HEK293 (cell line): ENCODE results near the gene SPRY4.

ENCODE experiments used
- CTCF ChIA-PET: fragments of 350-600 bp; formaldehyde crosslinking; extraction: SDS; loops from one replicate; lab custom pipeline; 2021; ENCODE audit warnings: antibody characterized with exemption; lab: Yijun Ruan, JAX
- POLR2A ChIA-PET: fragments of 300-600 bp; formaldehyde crosslinking; extraction: SDS; loops from one replicate; lab custom pipeline; 2020; ENCODE audit warnings: antibody characterized with exemption, inconsistent platforms; lab: Yijun Ruan, JAX
- H3K27ac ChIP-seq: fragments of 200-500 bp; sonication (Bioruptor generic); 2 replicates; pipeline ENCODE4 v1.5.1; 2014; ENCODE audit warnings: low read depth, low read length, control low read depth, inconsistent platforms; ENCODE audit errors: extremely low read depth
- H3K36me3 ChIP-seq, 2 experiments: fragments of 200-500 bp in 1 of 2; sonication (Bioruptor generic) in 1 of 2; 1 replicate in 1 of 2; 2 replicates in 1 of 2; pipeline ENCODE4 v1.5.1; 2014 to 2017; ENCODE audit warnings: inconsistent platforms in 2 of 2, low read length in 2 of 2; ENCODE audit not compliant: control insufficient read depth in 2 of 2, insufficient read depth in 1 of 2
- H3K4me1 ChIP-seq: fragments of 200-500 bp; sonication (Bioruptor generic); 2 replicates; pipeline ENCODE4 v1.5.1; 2014; ENCODE audit warnings: mild to moderate bottlenecking, low read length, inconsistent platforms; ENCODE audit not compliant: control insufficient read depth, insufficient read depth
- H3K4me3 ChIP-seq: 2 replicates; pipeline ENCODE4 v1.5.1; 2011; ENCODE audit warnings: low read depth, mild to moderate bottlenecking, control low read depth, low read length, moderate library complexity
- H3K9me3 ChIP-seq: fragments of 200-500 bp; sonication (Bioruptor generic); 2 replicates; pipeline ENCODE4 v1.5.1; 2014; ENCODE audit warnings: low read depth, low read length, inconsistent platforms; ENCODE audit not compliant: control insufficient read depth, insufficient read depth
- EGR2 ChIP-seq: fragments of 450-650 bp; formaldehyde crosslinking; IDR thresholded peaks from 2 replicates; pipeline ENCODE4 v1.5.1; 2016; ENCODE audit warnings: low read depth, missing biosample characterization, missing genetic modification characterization
- HOXD13 ChIP-seq: sonication (generic); formaldehyde crosslinking; IDR thresholded peaks from 2 replicates; pipeline ENCODE4 v1.8.0; 2022; ENCODE audit warnings: missing genetic modification reagents, borderline replicate concordance
- REST ChIP-seq: fragments of 450-650 bp; formaldehyde crosslinking; IDR thresholded peaks from 2 replicates; pipeline ENCODE4 v1.5.1; 2016; ENCODE audit warnings: missing biosample characterization, missing genetic modification characterization
- TCF7L2 ChIP-seq: IDR thresholded peaks from 2 replicates; pipeline ENCODE4 v1.6.1; 2011; ENCODE audit warnings: low read depth, mild to moderate bottlenecking, inconsistent platforms, low read length, moderate library complexity, borderline replicate concordance
- ZBTB8A ChIP-seq: fragments of 450-650 bp; formaldehyde crosslinking; IDR thresholded peaks from 2 replicates; pipeline ENCODE4 v1.5.1; 2016; ENCODE audit warnings: missing biosample characterization, missing genetic modification characterization
- ZNF292 ChIP-seq: fragments of 450-650 bp; formaldehyde crosslinking; IDR thresholded peaks from 2 replicates; pipeline ENCODE4 v1.5.1; 2016; ENCODE audit warnings: low read depth, missing biosample characterization, missing genetic modification characterization, borderline replicate concordance
- ZNF350 ChIP-seq: fragments of 450-650 bp; formaldehyde crosslinking; IDR thresholded peaks from 2 replicates; pipeline ENCODE4 v1.5.0; 2017; ENCODE audit warnings: missing biosample characterization, mild to moderate bottlenecking, missing genetic modification characterization
- ZNF416 ChIP-seq: fragments of 450-650 bp; formaldehyde crosslinking; IDR thresholded peaks from 2 replicates; pipeline ENCODE4 v1.5.1; 2016; ENCODE audit warnings: missing biosample characterization, missing genetic modification characterization
- ZNF426 ChIP-seq: fragments of 450-650 bp; formaldehyde crosslinking; IDR thresholded peaks from 2 replicates; pipeline ENCODE4 v1.5.1; 2017; ENCODE audit warnings: missing biosample characterization, missing genetic modification characterization, mild to moderate bottlenecking, inconsistent platforms, moderate library complexity
- ZNF433 ChIP-seq: fragments of 450-650 bp; formaldehyde crosslinking; IDR thresholded peaks from 2 replicates; pipeline ENCODE4 v1.5.1; 2016; ENCODE audit warnings: missing biosample characterization, missing genetic modification characterization, low read depth
- ZNF510 ChIP-seq: fragments of 450-650 bp; formaldehyde crosslinking; IDR thresholded peaks from 2 replicates; pipeline ENCODE4 v1.5.1; 2018; ENCODE audit warnings: mild to moderate bottlenecking, missing genetic modification characterization, missing biosample characterization; ENCODE audit not compliant: insufficient replicate concordance
- ZNF768 ChIP-seq: fragments of 450-650 bp; formaldehyde crosslinking; IDR thresholded peaks from 2 replicates; pipeline ENCODE4 v1.5.1; 2018; ENCODE audit warnings: missing biosample characterization, mild to moderate bottlenecking, missing genetic modification characterization
- TF ChIP-seq, protein P1 (sequence below): fragments of 450-650 bp; formaldehyde crosslinking; conservative IDR thresholded peaks from 2 replicates; pipeline ENCODE4 v1.5.1; 2016; ENCODE audit warnings: low read depth, missing biosample characterization, missing genetic modification characterization
- TF ChIP-seq, protein P2 (sequence below): fragments of 450-650 bp; formaldehyde crosslinking; IDR thresholded peaks from 2 replicates; pipeline ENCODE4 v1.5.1; 2017; ENCODE audit warnings: missing biosample characterization, missing genetic modification characterization

The SPRY4 gene

GRCh38 chr5:142314109-142314508 lies 10.7 kb downstream of the SPRY4 start:
- CTCF ChIA-PET = interaction anchor here (0.6 kb wide), 1 partner anchor 101 kb away, joined by 3 read pairs; no protein-coding TSS in a partner anchor
- no peak for TF ChIP-seq ZNF416
- peak; percentile 92 for TF ChIP-seq REST
- TF ChIP-seq HOXD13 (CRISPR knock-in tag) = no peak

GRCh38 chr5:142313682-142314081 lies 11.1 kb downstream of the SPRY4 start:
- no peak overlapping the region for H3K27ac ChIP-seq
- H3K4me1 ChIP-seq = peaks cover 10% of the 10 kb centered on the region
- TF ChIP-seq ZNF510 (tag by site-specific recombination) = no peak
- no peak for TF ChIP-seq ZBTB8A
- TF ChIP-seq ZNF426 (tag by site-specific recombination) = no peak
- TF ChIP-seq ZNF292 (tag by site-specific recombination) = no peak
- TF ChIP-seq ZNF768 (tag by site-specific recombination) = no peak
- TF ChIP-seq, protein P1, sequence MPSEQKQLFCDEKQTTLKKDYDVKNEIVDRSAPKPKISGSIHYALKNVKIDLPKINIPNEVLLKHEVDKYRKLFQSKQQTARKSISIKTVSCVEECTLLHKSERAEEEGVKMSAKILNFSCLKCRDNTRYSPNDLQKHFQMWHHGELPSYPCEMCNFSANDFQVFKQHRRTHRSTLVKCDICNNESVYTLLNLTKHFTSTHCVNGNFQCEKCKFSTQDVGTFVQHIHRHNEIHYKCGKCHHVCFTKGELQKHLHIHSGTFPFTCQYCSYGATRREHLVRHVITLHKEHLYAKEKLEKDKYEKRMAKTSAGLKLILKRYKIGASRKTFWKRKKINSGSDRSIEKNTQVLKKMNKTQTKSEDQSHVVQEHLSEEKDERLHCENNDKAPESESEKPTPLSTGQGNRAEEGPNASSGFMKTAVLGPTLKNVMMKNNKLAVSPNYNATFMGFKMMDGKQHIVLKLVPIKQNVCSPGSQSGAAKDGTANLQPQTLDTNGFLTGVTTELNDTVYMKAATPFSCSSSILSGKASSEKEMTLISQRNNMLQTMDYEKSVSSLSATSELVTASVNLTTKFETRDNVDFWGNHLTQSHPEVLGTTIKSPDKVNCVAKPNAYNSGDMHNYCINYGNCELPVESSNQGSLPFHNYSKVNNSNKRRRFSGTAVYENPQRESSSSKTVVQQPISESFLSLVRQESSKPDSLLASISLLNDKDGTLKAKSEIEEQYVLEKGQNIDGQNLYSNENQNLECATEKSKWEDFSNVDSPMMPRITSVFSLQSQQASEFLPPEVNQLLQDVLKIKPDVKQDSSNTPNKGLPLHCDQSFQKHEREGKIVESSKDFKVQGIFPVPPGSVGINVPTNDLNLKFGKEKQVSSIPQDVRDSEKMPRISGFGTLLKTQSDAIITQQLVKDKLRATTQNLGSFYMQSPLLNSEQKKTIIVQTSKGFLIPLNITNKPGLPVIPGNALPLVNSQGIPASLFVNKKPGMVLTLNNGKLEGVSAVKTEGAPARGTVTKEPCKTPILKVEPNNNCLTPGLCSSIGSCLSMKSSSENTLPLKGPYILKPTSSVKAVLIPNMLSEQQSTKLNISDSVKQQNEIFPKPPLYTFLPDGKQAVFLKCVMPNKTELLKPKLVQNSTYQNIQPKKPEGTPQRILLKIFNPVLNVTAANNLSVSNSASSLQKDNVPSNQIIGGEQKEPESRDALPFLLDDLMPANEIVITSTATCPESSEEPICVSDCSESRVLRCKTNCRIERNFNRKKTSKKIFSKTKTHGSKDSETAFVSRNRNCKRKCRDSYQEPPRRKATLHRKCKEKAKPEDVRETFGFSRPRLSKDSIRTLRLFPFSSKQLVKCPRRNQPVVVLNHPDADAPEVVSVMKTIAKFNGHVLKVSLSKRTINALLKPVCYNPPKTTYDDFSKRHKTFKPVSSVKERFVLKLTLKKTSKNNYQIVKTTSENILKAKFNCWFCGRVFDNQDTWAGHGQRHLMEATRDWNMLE = no peak
- no peak for TF ChIP-seq ZNF433
- TF ChIP-seq, protein P2, sequence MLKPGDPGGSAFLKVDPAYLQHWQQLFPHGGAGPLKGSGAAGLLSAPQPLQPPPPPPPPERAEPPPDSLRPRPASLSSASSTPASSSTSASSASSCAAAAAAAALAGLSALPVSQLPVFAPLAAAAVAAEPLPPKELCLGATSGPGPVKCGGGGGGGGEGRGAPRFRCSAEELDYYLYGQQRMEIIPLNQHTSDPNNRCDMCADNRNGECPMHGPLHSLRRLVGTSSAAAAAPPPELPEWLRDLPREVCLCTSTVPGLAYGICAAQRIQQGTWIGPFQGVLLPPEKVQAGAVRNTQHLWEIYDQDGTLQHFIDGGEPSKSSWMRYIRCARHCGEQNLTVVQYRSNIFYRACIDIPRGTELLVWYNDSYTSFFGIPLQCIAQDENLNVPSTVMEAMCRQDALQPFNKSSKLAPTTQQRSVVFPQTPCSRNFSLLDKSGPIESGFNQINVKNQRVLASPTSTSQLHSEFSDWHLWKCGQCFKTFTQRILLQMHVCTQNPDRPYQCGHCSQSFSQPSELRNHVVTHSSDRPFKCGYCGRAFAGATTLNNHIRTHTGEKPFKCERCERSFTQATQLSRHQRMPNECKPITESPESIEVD = no peak
- TF ChIP-seq TCF7L2 = no peak
- no peak for TF ChIP-seq EGR2 (tag by site-specific recombination)
- no peak for TF ChIP-seq ZNF350 (tag by site-specific recombination)
- ChIA-PET CTCF (interaction anchor here (0.6 kb wide), 1 partner anchor 102 kb away, joined by 3 read pairs; no protein-coding TSS in a partner anchor), POLR2A (no interaction called here)
- peaks cover 0 to 23% of the 10 kb centered on the region in 2 experiments; a peak in 2 of 3 replicates for H3K36me3 ChIP-seq
- no peak overlapping the region for H3K4me3 ChIP-seq
- no peaks in the 10 kb centered on the region for H3K9me3 ChIP-seq

More at GRCh38 chr5:142314109-142314508, 10.7 kb downstream of the SPRY4 start:
- H3K36me3 ChIP-seq = peaks cover 0 to 23% of the 10 kb centered on the region in 2 experiments; a peak in 2 of 3 replicates
- peaks cover 10% of the 10 kb centered on the region for H3K4me1 ChIP-seq
- H3K4me3 ChIP-seq = no peak overlapping the region
- POLR2A ChIA-PET = no interaction called here
- no peak overlapping the region for H3K27ac ChIP-seq
- no peaks in the 10 kb centered on the region for H3K9me3 ChIP-seq
